Measurements from ENCODE around the gene EXD3. TPM values are rescaled to one million over a fixed set of nuclear protein-coding genes. Genes with fewer than 3 reads are reported as not detected.

The EXD3 gene
- total and polyA plus RNA-seq, 9 of the 15 experiments (the other 6 are each of a cell fraction or from before 2014, with no cell fraction given): 0.29 to 12.5 (median 3.9) TPM

GRCh38 chr9:137391411-137391754, 31.6 kb downstream of the EXD3 start:
- CTCF ChIA-PET (ENCODE audit: low intra/inter-chr PET ratio): no interaction called here

GRCh38 chr9:137390553-137391410, 32.2 kb downstream of the EXD3 start:
- no peaks in the 10 kb centered on the region for H3K9me3 ChIP-seq (replicated peaks; ENCODE audit: control insufficient read depth, insufficient read depth, low read depth, low read length)
- intact Hi-C loops (cut with micrococcal nuclease) (no loop called here), in situ Hi-C loops (cut with MboI) (no loop called here)
- H3K4me1 ChIP-seq (replicated peaks in 1 of 2; ENCODE audit: control insufficient read depth in 2 of 2, insufficient read depth in 2 of 2, low read length in 2 of 2): peaks cover 0 to 64% of the 10 kb centered on the region in 2 experiments; a peak in 2 of 5 replicates
- H3K36me3 ChIP-seq (ENCODE audit: control insufficient read depth, insufficient read depth, low read length): 0 out of 3 replicates have a peak, but pooled peaks cover 2% of the 10 kb centered on the region
- H3K4me2 ChIP-seq (ENCODE audit: insufficient read depth, low read length): no peak overlapping the region
- no TSS peak for BruUV-seq (replicated peaks)
- POLR2A ChIA-PET: no interaction called here
- H3K9me1 ChIP-seq (ENCODE audit: control insufficient read depth, insufficient read depth, low read length): no peaks in the 10 kb centered on the region
- no peaks in the 10 kb centered on the region for H4K20me1 ChIP-seq (replicated peaks; ENCODE audit: control insufficient read depth, insufficient read depth, low read length)
- H3K9ac ChIP-seq (ENCODE audit: insufficient read depth in 1 of 2, low read depth in 2 of 2, low read length in 2 of 2): no peak overlapping the region; a peak in 1 of 4 replicates
- no peak for ATAC-seq
- no peak overlapping the region for H3K27ac ChIP-seq (ENCODE audit: extremely low read depth, low read depth, low read length)
- no peak overlapping the region for H3K4me3 ChIP-seq
- H3K27me3 ChIP-seq (ENCODE audit: control insufficient read depth in 2 of 2, insufficient read depth in 2 of 2, low read length in 2 of 2): no peaks in the 10 kb centered on the region
- H2AFZ ChIP-seq (ENCODE audit: low read depth, low read length): no peak overlapping the region
- no peak for FAIRE-seq
- DNase-seq (ENCODE audit: extremely low read depth in 1 of 4, low spot score in 3 of 4): no peak
- 80% methylated on average over 31 of the region's 42 CpGs for WGBS (ENCODE audit: insufficient coverage, low coverage, missing lambda C conversion rate)
- CTCF ChIA-PET (ENCODE audit: low intra/inter-chr PET ratio): no interaction called here
- no peaks in the 10 kb centered on the region for H3K79me2 ChIP-seq (ENCODE audit: control insufficient read depth, insufficient read depth, low read length)
- TF ChIP-seq TRIM24 (IDR thresholded peaks at IDR 0.05): no peak
- no peak for TF ChIP-seq POU5F1 (IDR thresholded peaks at IDR 0.05; ENCODE audit: borderline replicate concordance, low read depth, low read length, partially characterized antibody)
- no peak for TF ChIP-seq RBM34 (IDR thresholded peaks at IDR 0.05; ENCODE audit: borderline replicate concordance, insufficient read depth, low read length)
- no peak for TF ChIP-seq NR4A1 (CRISPR knock-in tag; IDR thresholded peaks at IDR 0.05)
- TF ChIP-seq NR4A1 (tag; IDR thresholded peaks at IDR 0.05): no peak
- no peak for TF ChIP-seq ZNF639 (CRISPR knock-in tag; conservative IDR thresholded peaks at IDR 0.05 in 1 of 2, IDR thresholded peaks at IDR 0.05 in 1 of 2)
- TF ChIP-seq MXI1 (IDR thresholded peaks at IDR 0.05; ENCODE audit: low read depth, low read length): no peak
- no peak for TF ChIP-seq MLX (CRISPR knock-in tag; conservative IDR thresholded peaks at IDR 0.05)

More at GRCh38 chr9:137391411-137391754, 31.6 kb downstream of the EXD3 start:
- Histone ChIP-seq H3K9me3 (replicated peaks; ENCODE audit: control insufficient read depth, insufficient read depth, low read depth, low read length) (no peaks in the 10 kb centered on the region), H3K79me2 (ENCODE audit: control insufficient read depth, insufficient read depth, low read length) (no peaks in the 10 kb centered on the region), H3K9ac (ENCODE audit: insufficient read depth in 1 of 2, low read depth in 2 of 2, low read length in 2 of 2) (no peak overlapping the region; a peak in 1 of 4 replicates), H3K9me1 (ENCODE audit: control insufficient read depth, insufficient read depth, low read length) (no peaks in the 10 kb centered on the region), H2AFZ (ENCODE audit: low read depth, low read length) (no peak overlapping the region), H3K27me3 (ENCODE audit: control insufficient read depth in 2 of 2, insufficient read depth in 2 of 2, low read length in 2 of 2) (no peaks in the 10 kb centered on the region), H3K4me1 (replicated peaks in 1 of 2; ENCODE audit: control insufficient read depth in 2 of 2, insufficient read depth in 2 of 2, low read length in 2 of 2) (peaks cover 0 to 66% of the 10 kb centered on the region in 2 experiments; a peak in 2 of 5 replicates), H3K27ac (ENCODE audit: extremely low read depth, low read depth, low read length) (no peak overlapping the region), H3K4me2 (ENCODE audit: insufficient read depth, low read length) (no peak overlapping the region), H3K4me3 (no peak overlapping the region), H4K20me1 (replicated peaks; ENCODE audit: control insufficient read depth, insufficient read depth, low read length) (no peaks in the 10 kb centered on the region), H3K36me3 (ENCODE audit: control insufficient read depth, insufficient read depth, low read length) (0 out of 3 replicates have a peak, but pooled peaks cover 2% of the 10 kb centered on the region)
- POLR2A ChIA-PET: no interaction called here
- intact Hi-C loops (cut with micrococcal nuclease): no loop called here
- BruUV-seq (replicated peaks): no TSS peak
- in situ Hi-C loops (cut with MboI): no loop called here
- no peak for TF ChIP-seq GATA2 (CRISPR knock-in tag; IDR thresholded peaks at IDR 0.05)
- ATAC-seq (no peak), DNase-seq (ENCODE audit: extremely low read depth in 1 of 4, low spot score in 3 of 4) (no peak), FAIRE-seq (no peak)
- 100% methylated on average over 3 of the region's 22 CpGs for WGBS (ENCODE audit: insufficient coverage, low coverage, missing lambda C conversion rate)
